GM12872 (cell line): ENCODE measurements around the gene APMAP.

Experiments
- CTCF ChIP-seq: IDR thresholded peaks from 3 replicates; pipeline ENCODE4 v1.5.1; 2011; ENCODE audit warnings: low read depth, mild to moderate bottlenecking, low read length, moderate library complexity; ENCODE audit not compliant: insufficient read depth

The APMAP gene

GRCh38 chr20:25037288-25038102 lies 44.9 kb upstream of the APMAP start:
- no peak for TF ChIP-seq CTCF

- TF ChIP-seq CTCF: no peak
Observed at GRCh38 chr20:25036331-25036936, 43.9 kb upstream of the APMAP start.

- no peak for TF ChIP-seq CTCF
Observed at GRCh38 chr20:25035921-25036320, 43.4 kb upstream of the APMAP start.

GRCh38 chr20:25033924-25034300 lies 41.4 kb upstream of the APMAP start:
- no peak for TF ChIP-seq CTCF

DNA sequence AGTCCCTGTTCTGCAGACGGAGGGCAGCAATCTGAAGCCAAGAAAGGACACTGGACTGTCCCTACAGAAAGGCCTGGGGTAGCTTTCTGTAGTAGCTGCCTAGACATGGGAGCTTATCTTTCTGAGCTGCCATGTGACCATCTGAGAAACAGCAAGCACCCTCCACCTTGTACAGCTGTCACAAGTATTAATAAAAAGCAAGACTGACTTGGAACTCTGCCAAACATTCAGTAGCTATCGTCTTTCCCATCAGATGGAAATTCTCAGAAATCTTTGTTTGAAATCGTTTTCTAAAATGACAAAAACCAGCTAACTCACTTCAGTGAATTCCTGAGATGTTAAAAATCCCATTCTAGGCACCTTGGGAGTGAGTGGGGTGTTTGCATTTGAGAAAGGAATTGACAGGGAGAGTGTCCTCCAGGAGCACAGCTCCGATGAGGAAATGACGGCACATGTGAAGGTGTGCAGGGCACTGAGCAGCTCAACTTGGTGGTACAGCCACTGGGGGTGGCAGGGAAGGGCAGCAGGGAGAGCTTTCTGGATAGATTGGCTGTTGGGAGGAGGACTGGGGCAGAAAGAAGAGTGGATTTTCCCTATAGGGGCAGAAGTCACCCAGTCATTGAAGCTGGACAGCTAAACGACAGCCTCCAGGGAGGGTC lies 40.8 kb upstream of the APMAP start:
- TF ChIP-seq CTCF: no peak

- TF ChIP-seq CTCF: no peak
Observed at GRCh38 chr20:25032478-25033264, 40.1 kb upstream of the APMAP start.

DNA sequence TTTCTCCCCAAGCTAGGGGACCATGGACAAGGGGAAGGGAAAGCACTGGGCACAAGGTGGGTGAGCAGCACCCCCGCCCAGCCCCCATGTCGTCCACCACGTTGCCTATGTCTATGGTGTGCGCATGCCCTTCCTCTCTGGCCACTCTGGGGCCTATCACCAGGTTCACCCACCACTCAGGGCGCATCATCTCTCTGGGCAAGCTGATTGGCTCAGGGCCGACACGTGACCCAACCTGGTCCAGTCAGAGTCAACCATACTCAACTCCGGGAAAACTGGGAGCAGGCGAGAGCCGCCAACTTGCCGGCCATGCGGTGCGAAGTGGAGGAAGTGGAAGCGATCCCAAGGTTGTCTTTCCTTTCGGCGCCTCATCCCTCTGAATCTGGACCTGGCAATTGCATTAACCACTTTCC lies 39.5 kb upstream of the APMAP start:
- no peak for TF ChIP-seq CTCF
